T-helper 2 cell treated with Interferon-gamma antibody and Interleukin-4, amounts not matched to agents 5 μg/mL and 100 μg/mL, for 36 hours (primary cell): ENCODE data around the gene ZNF594.
"Not testable (repeated sequence)": the region's sequence is repeated elsewhere in the genome, so short reads cannot be mapped to it uniquely, and the experiment has no call there.

ENCODE experiments used
- DNase-seq: peaks from one replicate; pipeline ENCODE4 v3.0.0; 2021; ENCODE audit warnings: low spot score
- H3K27ac Mint-ChIP-seq: one replicate; pipeline ENCODE4 v1.8.0; 2021; ENCODE audit warnings: mild to moderate bottlenecking, mixed read lengths
- H3K27me3 Mint-ChIP-seq: one replicate; pipeline ENCODE4 v1.8.0; 2021; ENCODE audit warnings: low read depth, mixed read lengths
- H3K36me3 Mint-ChIP-seq: one replicate; pipeline ENCODE4 v1.8.0; 2021; ENCODE audit warnings: low read depth, mixed read lengths
- H3K4me1 Mint-ChIP-seq: one replicate; pipeline ENCODE4 v1.8.0; 2021; ENCODE audit warnings: low read depth, mixed read lengths
- H3K4me3 Mint-ChIP-seq: one replicate; pipeline ENCODE4 v1.8.0; 2022; ENCODE audit warnings: mild to moderate bottlenecking, moderate library complexity, mixed read lengths
- H3K9me3 Mint-ChIP-seq: one replicate; pipeline ENCODE4 v1.8.0; 2021; ENCODE audit warnings: mixed read lengths

Gene ZNF594

DNA sequence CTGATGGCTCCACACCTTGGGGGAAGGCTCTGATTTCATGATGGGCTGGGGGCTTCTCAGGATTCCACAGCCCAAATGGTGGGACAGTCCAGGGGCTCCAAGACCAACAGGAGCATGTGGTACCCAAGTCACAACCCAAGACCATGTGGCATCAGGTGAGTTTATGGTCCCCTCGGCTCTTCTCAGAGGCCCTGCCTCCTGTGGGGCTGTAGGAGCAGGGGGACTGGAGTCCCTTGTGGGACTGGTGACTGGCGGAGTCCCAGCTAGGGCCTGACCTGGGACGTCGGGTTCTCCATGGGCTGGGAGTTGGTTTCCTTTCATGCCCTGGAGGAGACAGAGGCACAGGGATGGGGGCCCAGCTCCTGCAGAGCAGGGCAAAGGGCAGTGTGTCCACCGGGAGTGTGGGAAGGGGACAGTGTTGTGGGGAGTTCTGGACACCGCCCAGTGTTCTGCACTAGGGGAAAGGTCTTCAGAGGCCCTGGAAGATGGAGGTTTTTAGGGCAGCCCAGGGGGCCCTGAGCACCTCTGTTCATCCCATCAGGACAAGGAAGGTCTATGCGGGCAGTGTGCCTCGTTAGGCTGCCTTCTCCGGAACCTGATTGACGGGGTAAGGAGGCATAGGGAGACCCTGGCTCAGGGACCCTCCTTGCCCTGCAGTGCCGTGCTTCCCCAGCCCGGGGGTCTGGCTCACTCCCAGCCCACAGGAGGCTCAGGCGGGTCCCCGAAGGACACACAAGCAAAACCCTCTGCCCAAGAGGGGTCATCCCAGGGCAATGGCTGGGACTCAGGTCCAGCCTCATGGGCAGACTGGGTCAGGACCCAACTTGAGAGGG is 54.9 kb downstream of the ZNF594 start:
- not testable (repeated sequence) for H3K27me3 Mint-ChIP-seq, H3K9me3 Mint-ChIP-seq, DNase-seq, H3K4me3 Mint-ChIP-seq, H3K36me3 Mint-ChIP-seq, H3K4me1 Mint-ChIP-seq, H3K27ac Mint-ChIP-seq

DNA sequence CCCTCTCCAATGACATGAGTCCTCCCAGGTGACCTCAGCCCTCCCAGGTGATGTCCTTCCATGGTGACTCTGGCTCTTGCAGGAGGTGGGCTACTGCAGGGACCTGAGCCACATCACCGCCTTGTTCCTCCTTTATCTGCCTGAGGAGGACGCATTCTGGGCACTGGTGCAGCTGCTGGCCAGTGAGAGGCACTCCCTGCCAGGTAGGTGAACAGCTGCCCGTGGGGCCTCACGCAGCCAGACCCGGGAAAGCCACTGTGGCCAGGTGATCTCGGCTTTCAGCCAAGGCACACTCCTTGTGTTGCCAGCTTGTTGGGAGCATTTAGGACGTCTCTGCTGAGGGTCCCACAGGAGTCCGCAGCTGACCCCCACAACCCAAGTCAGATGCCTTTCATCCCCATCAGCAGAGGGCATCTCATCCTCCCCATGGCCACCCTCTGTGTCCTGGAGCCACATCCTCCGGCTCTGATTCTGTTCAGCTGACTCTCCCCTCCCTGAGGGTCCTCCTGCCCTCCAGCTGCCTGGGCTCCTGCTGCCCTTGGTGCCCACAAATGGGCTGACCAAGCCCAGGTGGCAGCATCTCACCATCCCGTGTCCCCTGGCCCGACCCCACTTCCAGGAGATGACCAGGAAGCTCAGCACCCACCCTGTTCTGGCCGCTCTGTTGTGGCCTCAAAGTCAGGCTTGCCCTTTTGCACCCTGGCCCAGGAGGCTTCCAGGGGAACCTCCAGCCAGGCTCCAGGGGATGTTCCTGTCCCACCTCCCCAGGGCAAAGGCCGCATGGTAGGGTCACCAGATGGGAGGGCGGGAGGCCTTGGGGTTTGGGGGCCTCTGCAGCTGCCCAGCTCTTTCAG is 55.7 kb downstream of the ZNF594 start:
- H3K27me3 Mint-ChIP-seq: no peaks in the 10 kb centered on the region
- H3K9me3 Mint-ChIP-seq: no peaks in the 10 kb centered on the region
- no peaks in the 10 kb centered on the region for H3K36me3 Mint-ChIP-seq
- no peak overlapping the region for H3K4me3 Mint-ChIP-seq
- H3K27ac Mint-ChIP-seq: no peak overlapping the region
- no peak for DNase-seq
- no peaks in the 10 kb centered on the region for H3K4me1 Mint-ChIP-seq

DNA sequence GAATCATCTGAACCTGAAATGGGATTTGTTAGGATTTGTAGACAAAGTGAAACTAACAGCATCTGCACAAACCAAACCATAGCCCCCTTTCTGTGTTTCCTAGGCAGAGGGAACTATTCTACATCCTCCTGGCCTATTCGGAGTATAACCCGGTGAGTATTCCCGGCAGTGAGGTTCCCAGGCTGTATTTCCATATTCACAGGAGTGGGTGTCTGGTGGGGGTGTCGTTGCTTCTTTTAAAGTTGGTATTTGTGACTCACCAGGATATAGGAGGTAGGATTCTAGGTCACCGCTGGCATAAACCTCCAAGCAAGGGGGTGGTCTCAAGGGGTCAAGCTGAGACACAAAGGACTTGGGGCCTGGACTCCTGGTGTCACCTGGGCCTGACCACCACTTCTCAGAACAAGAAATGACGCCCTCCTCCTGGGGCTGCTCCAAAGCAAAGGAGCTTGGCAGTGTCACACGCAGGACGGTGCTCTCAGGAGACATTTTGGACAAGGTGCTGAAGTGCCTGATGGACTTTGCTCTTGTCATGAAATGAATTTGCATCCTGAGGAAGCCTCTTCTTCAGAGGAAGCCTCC is 56.4 kb downstream of the ZNF594 start:
- DNase-seq, H3K9me3 Mint-ChIP-seq, H3K27me3 Mint-ChIP-seq, H3K36me3 Mint-ChIP-seq, H3K27ac Mint-ChIP-seq, H3K4me1 Mint-ChIP-seq, H3K4me3 Mint-ChIP-seq: not testable (repeated sequence)

DNA sequence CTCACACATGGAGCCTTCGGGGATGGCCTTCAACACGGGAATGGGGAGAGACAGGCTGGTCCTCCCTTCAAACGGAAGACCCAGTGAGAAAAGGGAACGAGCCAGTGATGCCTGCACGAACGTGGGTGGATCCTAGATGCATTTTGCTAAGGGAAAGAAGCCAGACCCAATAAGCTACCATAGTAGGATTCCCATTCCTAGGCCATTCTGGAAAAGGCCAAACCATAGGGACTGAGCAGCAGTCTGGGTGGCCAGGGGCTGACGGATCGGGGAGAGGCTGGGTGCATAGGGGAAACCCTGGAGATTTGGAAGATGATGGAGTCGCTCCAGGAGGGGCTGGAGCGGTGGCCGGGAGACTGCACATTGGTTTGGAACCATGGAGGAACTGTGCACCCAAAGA is 57.1 kb downstream of the ZNF594 start:
- not testable (repeated sequence) for H3K27me3 Mint-ChIP-seq, DNase-seq, H3K4me3 Mint-ChIP-seq, H3K4me1 Mint-ChIP-seq, H3K36me3 Mint-ChIP-seq, H3K27ac Mint-ChIP-seq, H3K9me3 Mint-ChIP-seq

DNA sequence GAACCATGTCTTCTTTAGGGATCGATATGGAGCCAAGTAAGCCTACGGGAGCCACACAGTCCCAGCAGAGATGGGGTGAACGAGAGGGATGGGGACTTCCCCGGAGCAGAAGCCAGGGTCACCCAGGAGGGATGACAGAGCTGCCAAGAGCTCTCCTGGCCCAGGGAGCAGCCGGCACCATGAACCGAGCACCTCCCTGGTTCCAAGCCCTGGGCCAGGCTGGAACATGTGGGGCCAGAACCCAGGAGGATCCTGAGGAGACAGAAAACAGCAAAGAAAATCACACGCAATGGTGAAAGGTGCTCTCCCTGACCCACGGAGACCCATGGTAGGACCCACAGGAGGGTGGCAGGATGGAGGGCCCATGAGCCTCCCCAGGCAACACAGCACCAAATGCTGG is 57.7 kb downstream of the ZNF594 start:
- not testable (repeated sequence) for DNase-seq, H3K27ac Mint-ChIP-seq, H3K27me3 Mint-ChIP-seq, H3K4me3 Mint-ChIP-seq, H3K4me1 Mint-ChIP-seq, H3K9me3 Mint-ChIP-seq, H3K36me3 Mint-ChIP-seq

DNA sequence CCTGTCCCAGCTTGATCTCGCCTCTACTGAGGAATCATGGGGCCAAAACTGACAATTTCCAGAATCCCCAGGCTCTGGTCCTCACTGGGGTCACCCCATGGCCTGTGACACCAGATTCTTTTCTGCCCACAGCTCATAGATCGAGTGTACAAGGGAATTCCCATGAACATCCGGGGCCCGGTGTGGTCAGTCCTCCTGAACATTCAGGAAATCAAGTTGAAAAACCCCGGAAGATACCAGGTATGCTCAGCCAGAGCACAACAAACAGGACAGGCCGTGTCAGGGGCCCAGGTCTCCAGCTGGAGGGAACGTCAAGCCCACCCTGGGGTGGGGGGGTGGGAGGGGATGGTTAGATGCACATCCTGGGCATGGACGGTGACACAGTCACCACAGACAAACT is 58.4 kb downstream of the ZNF594 start:
- no peak for DNase-seq
- Mint-ChIP-seq H3K4me1 (no peaks in the 10 kb centered on the region), H3K27ac (no peak overlapping the region), H3K27me3 (no peaks in the 10 kb centered on the region), H3K36me3 (no peaks in the 10 kb centered on the region), H3K9me3 (no peaks in the 10 kb centered on the region), H3K4me3 (no peak overlapping the region)

DNA sequence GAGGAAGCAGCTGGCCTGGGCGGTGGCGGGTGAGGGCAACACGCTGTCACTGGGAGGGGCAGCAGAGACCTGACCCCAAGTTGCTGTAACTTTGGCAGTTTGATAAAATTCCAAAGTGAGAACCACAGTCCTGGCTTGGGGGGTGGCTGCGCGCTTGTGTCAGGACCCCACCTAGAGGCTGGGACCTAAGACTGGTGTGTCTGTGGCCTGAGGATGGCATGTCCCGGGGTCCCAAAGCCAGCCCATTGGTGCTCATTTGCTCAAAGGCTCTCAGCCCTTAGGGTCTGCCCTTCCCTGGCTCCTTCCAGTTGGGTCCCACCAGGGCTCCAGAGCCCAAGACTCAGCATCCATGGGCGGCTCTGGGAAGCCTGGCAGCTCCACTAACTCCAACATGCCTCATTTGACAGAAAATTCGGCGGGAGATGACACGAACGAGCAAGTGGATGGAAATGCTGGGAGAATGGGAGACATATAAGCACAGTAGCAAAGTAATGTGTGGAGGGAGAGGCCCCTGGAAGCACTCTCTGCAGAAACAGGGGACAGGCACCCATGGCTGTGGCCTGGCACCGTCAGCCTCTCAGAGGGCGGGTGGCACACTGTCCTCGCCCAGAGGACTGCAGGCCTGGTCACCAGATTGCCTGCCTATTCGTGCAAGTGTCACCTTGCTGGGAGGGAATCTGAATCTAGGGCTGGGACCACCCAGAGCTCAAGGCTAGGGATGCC is 59.0 kb downstream of the ZNF594 start:
- not testable (repeated sequence) for H3K27me3 Mint-ChIP-seq, DNase-seq, H3K36me3 Mint-ChIP-seq, H3K27ac Mint-ChIP-seq, H3K4me3 Mint-ChIP-seq, H3K4me1 Mint-ChIP-seq, H3K9me3 Mint-ChIP-seq

DNA sequence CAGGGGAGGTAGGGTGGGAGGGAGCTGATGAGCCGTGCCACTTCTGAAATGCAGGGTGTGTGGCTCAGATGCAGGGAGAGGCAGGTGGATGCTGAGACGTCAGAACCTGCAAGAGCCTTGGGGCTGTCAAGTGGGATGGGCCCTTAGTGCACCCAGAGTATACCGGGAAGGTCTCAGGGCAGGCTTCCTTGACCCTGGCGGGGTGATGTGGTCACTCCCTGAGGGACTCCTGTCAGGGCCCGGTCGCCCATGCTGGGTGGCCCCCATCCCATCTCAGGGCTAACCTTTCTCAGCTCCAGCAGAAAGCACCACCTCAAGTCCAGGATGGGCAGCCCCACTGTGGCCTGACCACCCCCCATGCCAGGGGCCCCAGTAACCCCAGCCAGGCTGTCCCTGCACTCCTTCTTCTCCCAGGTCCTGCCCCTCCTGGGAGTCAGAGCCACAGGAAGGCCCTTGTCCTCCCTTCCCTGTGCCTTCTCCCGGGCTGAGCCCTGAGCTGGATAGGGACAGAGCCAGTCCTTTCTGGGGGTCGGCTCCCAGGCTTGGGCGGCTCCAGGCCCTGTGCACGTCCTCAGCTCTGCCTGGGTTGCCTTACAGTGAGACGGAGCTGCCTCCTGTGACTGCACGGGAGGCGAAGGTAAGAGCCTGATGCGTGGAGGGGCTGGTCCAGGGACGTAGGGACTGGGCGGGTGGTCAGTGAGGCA is 59.7 kb downstream of the ZNF594 start:
- DNase-seq, H3K27me3 Mint-ChIP-seq, H3K27ac Mint-ChIP-seq, H3K4me3 Mint-ChIP-seq, H3K4me1 Mint-ChIP-seq, H3K9me3 Mint-ChIP-seq, H3K36me3 Mint-ChIP-seq: not testable (repeated sequence)

DNA sequence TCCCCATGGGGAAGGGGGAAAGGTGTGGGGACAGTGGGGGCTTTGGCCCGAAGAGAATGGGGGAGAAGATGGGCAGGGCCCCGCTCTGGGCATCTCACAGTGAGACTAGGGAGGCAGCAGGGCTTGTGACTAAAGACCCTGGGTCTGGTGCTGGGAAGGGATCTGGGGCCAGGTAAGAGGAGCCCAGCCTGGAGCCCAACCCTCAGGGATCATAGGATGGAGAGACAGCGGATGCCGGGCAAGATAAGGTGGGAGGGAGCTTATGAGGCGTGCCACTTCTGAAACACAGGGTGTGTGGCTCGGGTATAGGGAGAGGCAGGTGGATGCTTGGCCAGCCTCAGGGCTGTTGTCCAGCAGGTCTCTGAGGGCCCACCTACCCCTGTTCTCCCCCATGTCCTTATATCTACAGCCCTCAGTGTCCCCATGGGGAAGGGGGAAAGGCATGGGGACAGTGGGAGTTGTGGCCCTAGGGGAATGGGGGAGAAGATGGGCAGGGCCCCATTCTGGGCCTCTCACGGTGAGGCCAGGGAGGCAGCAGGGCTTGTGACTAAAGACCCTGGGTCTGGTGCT is 60.4 kb downstream of the ZNF594 start:
- peaks cover 3% of the 10 kb centered on the region for H3K27me3 Mint-ChIP-seq

DNA sequence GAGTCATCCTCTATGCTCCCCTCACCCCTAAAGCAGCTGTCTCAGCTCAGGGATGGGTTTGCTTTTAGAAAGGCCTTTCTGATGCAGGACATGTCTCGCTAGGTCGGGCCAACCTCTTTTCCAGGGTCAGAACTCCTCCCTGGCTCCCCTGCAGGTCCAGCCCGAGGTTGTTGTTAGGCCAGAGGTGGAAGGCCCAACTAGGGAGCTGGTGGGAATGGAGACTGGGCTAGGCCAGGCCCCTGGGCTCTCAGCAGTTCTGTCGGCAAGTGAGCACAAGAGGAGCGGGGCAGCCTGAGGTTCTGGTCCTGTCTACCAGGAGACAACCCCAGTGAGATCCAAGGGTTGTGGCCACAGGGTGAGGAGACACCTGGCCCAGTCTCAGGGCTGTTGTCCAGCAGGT is 61.0 kb downstream of the ZNF594 start:
- not testable (repeated sequence) for H3K27ac Mint-ChIP-seq, H3K27me3 Mint-ChIP-seq, H3K4me1 Mint-ChIP-seq, H3K36me3 Mint-ChIP-seq, DNase-seq, H3K4me3 Mint-ChIP-seq, H3K9me3 Mint-ChIP-seq

More for the DNA sequence above, 60.4 kb downstream of the ZNF594 start:
- no peak for DNase-seq
- Mint-ChIP-seq H3K36me3 (no peaks in the 10 kb centered on the region), H3K4me3 (no peak overlapping the region), H3K27ac (no peak overlapping the region), H3K9me3 (no peaks in the 10 kb centered on the region), H3K4me1 (no peaks in the 10 kb centered on the region)

DNA sequence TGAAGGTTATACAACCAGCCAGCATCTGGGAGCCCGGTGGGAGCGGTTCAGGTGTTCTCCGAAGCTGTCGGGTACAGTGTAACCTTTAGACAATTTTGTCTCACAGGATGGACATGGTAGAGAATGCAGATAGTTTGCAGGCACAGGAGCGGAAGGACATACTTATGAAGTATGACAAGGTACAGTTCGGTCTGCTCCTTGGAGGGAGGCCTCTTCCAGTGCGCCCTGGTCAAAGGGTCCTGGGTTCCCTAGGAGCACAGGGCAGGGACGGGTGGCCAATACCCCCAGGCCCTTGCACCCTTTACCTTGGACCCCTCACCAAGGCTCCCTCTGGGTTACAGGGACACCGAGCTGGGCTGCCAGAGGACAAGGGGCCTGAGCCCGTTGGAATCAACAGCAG is 61.4 kb downstream of the ZNF594 start:
- not testable (repeated sequence) for H3K9me3 Mint-ChIP-seq, H3K27ac Mint-ChIP-seq, H3K4me3 Mint-ChIP-seq, H3K27me3 Mint-ChIP-seq, H3K36me3 Mint-ChIP-seq, H3K4me1 Mint-ChIP-seq, DNase-seq

DNA sequence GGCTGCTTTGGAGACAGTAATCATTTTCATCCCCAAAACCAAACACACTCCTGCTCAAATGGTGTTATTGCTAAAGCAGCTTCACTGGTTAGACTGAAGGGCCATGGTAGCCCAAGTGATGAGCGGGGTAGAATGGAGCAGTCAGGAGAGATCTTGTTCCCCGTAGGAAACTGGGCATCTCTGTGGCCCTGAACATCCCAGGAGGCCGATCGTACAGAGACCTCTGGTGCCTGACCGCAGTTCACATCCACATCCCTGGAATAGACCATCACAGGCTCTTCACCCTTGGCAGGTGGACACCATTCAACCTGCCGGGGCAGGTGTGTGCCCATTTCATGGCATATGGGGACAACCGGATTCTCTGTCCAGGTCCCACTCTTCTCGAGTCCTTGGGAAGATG is 61.9 kb downstream of the ZNF594 start:
- DNase-seq, H3K4me1 Mint-ChIP-seq, H3K4me3 Mint-ChIP-seq, H3K27me3 Mint-ChIP-seq, H3K9me3 Mint-ChIP-seq, H3K27ac Mint-ChIP-seq, H3K36me3 Mint-ChIP-seq: not testable (repeated sequence)
